NCI-H345 treated with DMSO at 0.1 percent for 48 hours (cell line): Measurements from ENCODE around the gene CENATAC.
A peak's percentile ranks its signal among the peaks of the same experiment; 100 is the strongest.
"Not testable (repeated sequence)": the region's sequence is repeated elsewhere in the genome, so short reads cannot be mapped to it uniquely, and the experiment has no call there.

Experiments used
- DNase-seq: peaks from one replicate; lab custom pipeline; 2025; ENCODE audit not compliant: unreplicated experiment; lab: John Stamatoyannopoulos, UW

CENATAC gene

DNA sequence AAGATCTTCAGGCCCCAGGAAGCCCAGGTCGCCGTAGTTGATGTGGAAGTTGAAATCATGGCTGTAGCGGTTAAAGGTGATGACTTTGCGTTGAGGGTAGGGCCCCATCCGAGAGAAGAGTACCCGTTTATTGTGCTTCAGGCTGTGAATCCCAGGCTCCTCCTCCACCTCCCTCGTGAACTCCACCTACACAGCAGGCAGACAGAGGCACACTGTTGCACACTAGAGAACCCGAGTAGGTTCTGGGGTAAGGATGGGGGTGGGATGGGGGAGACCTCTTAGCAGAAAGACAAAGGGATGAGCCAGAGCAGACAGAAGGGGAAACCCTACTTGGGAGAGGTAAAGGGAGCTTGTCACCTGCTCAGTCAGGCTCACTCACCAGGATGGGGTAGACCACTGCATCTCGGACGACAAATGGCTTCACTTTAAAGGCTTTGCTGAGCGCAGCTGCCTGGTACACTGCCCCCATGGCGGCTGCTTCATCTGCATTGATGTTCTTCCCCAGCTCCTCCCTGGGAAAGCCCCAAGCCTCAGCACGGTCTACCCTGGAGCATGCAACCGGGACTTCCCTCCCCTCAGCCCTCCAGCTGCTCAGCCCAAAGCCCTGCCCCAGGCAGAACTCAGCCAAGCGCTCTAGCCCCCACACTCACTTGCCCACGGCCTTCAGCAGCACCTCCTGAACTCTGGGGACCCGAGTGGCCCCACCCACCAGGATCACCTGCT is 53.7 kb downstream of the CENATAC start:
- DNase-seq: no peak

DNA sequence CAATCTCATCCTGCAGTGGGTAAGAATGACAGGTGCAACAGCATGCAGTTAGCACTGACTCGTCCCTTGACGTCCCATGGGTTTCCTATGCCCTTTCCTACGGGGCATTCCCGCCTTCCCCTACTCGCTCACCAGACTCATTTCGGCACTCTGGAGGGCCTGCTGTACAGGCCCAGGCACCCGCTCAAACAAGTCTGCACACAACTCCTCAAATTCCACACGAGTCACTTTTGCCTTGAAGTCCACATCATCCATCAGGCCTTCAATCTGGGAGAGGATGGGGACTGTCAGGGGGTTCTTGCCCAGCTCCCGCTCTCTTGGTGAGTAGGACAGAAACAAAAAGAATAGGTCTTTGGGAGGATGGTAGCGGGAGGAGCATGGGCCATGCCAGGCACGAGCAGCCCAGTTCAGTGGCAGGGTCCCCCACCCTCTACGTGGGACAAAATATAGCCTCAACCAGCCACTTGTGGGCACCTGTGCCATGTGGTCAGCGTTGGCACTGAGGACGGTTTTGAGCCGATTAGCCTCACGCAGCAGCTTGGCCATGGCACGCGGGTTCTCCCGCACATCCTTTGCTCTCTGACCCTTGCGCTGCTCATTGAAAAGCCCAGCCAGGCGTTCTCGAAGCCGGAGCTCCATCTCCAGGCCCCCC is 54.4 kb downstream of the CENATAC start:
- DNase-seq: no peak

DNA sequence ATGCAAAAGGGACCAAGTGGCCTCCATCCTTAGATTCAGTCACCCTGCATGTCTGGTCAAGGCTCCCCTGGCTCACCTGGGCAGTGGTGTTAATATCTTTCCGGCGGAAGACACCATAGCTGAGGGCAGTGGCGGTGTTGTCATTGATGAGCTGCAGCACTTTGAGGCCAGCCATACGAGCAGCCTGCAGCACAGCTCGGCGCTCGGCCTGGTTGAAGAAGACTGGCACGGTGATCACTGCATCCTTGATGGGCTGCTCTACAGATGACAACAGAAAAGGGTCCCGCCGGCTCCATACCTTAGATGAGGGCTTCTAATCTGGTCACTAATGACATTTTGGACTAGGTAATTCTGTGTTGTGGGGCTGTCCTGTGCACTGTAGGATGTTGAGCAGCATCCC is 56.5 kb downstream of the CENATAC start:
- DNase-seq: no peak

DNA sequence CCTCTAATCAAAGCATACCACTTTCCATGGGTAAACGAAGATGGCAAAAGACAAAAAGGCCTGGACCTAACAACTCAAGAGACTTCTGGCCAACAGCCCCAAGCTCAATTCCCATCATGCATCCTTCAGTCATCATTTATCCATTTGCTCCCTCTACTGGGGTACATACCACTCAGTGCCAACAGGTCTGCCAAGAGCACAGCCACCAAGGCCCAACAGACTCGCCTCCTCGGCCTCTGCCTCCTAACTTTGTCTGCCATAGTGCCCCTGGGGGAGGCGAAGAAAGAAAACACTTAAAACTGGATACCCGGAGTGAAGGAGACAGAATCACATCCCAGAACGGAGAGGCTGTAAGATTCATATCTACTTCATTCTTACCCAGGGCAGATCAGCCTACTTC is 58.0 kb downstream of the CENATAC start:
- DNase-seq: no peak

DNA sequence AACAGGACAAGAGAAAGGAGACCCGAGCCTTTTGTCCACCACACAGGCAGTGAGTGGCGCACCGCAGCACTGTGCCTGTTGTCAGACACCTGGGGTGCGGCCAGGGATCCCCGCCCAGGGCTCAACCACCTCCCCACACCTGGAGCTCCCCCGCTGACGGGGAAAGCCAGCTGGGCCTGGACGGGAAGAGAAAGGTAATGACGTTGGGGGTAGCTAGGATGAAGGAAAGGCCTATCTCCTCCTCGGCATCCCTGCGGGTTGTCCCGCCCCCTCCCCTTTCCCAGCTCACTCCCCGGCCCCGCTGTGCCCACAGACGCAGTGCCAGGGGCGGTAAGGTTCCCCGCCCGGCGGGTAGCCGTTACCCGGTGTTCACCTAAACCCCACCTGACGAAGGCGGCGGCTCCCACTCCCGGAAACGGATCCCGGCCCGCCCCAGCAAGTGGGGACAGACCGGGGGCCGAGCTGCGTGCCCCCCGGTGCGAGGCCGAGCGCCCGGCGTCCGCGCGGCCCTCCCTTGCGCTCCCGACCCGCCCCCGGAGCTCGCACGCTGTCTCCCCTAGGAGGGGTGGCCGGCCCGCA is 58.6 kb downstream of the CENATAC start:
- no peak for DNase-seq

DNA sequence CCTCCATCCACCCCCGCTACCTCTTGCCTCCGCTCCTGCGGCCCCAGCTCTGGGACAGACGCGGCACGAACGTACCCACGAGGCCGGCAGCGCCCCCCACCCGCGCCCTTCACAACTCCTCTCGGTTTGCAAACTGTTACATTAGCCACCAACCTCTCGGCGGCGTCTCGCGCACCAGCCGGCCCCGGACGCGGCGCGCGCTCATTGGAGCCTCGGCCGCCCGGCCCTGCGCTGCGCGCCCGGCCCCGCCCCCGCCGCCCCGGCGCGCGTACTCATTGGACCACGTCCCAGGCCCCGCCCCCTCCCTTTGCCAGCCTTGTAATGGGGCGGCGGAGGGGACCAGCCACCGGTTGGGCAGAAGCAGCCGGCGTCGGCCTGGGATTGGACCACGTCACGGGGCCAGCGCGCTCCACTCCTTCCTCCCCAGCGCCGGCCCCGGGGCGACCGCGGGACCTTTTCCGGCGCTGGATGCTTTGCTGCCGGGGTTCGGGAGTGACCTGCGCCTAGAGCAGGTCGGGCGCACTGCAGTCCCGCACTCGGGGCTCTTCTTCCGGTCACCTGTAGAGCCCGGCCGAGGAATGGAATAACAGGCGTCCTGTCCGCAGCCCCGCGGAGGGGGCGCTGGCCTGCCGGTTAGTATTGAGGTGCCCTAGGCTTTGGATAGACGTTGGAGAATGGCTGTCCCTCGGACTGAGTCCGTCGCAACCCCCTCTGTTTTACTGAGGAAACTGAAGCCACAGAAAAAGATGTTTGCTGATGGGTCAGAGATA is 59.2 kb downstream of the CENATAC start, which contains the start of gene HYOU1:
HYOU1 (minus strand) TSS at position 206 of the 770 bp plus-strand sequence. CDS start 1,045 bp downstream, outside the sequence.
- DNase-seq: peak; percentile 91

DNA sequence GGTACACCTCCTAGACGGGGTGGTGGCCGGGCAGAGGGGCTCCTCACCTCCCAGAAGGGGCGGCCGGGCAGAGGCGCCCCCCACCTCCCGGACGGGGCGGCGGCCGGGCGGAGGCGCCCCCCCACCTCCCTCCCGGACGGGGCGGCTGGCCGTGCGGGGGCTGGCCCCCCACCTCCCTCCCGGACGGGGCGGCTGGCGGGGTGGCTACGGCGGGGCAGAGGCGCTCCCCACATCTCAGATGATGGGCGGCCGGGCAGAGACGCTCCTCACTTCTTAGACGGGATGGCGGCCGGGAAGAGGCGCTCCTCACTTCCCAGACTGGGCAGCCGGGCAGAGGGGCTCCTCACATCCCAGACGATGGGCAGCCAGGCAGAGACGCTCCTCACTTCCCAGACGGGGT is 61.2 kb downstream of the CENATAC start:
- not testable (repeated sequence) for DNase-seq

DNA sequence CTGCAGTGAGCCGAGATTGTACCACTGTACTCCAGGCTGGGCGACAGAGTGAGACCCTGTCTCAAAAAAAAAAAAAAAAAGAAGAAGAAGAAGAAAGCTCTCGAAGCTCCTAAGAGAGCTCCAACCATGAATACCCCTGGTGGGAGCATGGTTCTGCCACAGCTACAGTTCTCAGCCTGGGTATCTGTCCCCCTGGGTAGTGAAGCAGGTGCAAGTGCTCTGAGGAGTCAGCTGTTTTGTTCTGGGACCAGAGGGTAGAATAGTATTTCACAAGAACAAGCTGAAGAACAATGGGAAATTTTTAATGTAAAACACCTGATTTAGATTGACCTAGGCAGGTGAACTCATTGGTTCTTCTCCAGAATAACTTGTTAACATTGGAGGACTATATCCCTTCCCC is 63.3 kb downstream of the CENATAC start:
- DNase-seq: no peak

DNA sequence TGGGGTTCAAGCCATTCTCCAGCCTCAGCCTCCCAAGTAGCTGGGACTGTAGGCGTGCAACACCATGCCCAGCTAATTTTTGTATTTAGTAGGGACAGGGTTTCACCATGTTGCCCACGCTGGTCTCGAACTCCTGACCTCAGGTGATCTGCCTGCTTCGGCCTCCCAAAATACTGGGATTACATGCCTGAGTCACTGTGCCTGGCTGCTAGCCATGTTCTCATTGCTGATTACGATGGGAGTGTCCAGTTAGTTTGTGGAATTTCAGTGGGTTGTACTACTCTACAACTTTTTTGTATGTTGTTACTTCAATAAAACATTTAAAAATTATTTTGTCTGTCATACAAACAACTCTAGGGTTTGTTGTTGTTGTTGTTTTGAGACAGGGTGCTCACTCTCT is 64.8 kb downstream of the CENATAC start:
- no peak for DNase-seq

DNA sequence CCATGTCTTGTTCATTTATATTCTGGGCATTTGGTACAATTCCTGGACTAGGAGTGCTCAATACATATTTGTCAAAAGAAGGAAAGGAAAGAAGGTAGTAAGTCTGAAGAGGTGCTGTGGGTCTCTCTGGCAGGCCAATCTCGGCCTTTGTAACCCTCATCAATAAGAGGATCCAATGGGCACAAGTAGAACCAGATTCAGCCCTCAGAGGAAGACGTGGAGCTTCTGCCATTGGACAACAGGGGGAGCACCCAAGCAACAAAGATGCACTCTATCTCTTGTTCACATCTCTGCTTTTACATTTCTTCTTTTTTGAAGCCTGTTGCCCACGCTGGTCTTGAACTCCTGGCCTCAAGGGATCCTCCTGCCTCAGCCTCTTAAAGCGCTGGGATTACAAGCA is 67.4 kb downstream of the CENATAC start:
- no peak for DNase-seq
